HG02571 (cell line): ENCODE results near the gene RALGPS1.

Experiments
- ATAC-seq: cut with Tn5 transposase; IDR thresholded peaks from one replicate; pipeline ENCODE4 v1.9.1; 2021; ENCODE audit warnings: mild to moderate bottlenecking, moderate library complexity; ENCODE audit not compliant: unreplicated experiment

The RALGPS1 gene

GRCh38 chr9:126953041-126953809 is 38.6 kb downstream of the RALGPS1 start:
- no peak for ATAC-seq

DNA sequence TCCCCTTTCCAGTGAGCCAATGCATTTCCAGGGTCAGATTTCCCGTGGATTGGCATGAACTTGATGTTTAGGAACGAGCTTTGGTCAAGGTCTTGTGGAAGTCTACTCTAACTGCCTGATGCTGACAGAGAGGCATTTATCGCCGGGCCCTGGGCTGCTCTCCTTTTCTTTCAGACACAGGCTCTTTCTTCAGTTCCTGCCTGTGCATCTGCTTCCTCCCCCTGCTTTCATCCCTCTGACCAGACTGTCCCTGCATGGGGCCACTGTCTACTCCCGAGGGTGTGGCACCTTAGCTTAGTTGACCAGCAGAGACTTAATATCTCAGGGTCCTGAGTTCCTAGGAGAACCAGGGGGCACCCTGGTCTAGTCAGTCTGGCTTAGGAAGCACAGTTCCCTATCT is 41.2 kb downstream of the RALGPS1 start:
- no peak for ATAC-seq

- no peak for ATAC-seq
These were observed 42.5 kb downstream of the RALGPS1 start for GRCh38 chr9:126956917-126957686.

DNA sequence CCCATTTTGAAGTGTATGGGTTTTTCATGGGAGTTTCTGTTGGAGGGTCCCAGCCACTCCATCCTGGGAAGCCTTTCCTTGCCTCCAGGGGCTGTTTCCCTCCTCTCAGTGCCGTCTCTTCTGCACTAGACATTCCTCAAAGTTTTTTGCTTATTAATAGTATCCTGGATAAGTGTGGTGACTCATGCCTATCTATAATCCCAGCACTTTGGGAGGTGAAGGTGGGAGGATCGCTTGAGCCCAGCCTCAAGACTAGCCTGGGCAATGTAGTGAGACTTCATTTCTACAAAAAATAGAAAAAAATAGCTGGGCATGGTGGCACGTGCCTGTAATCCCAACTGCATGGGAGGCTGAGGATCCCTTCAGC is 43.1 kb downstream of the RALGPS1 start:
- ATAC-seq = no peak

- ATAC-seq = no peak
These were observed 44.8 kb downstream of the RALGPS1 start for GRCh38 chr9:126959336-126959735.

DNA sequence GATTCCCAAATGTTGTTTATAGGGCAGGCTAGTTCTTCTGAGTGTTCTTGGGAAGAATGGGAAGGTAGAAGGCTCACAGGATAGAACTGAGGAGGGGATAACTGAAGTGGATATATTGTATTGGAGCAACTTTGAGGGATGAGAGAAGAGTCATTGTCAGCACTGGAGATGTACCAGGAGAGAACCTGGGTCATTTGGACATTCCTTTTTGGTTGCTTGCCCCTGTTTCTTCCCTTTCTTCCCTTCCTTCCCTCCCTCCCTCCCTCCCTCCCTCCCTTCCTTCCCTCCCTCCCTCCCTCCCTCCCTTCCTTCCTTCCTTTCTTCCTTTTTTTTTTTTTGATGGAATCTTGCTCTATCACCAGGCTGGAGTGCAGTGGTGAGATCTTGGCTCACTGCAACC is 45.3 kb downstream of the RALGPS1 start:
- no peak for ATAC-seq

DNA sequence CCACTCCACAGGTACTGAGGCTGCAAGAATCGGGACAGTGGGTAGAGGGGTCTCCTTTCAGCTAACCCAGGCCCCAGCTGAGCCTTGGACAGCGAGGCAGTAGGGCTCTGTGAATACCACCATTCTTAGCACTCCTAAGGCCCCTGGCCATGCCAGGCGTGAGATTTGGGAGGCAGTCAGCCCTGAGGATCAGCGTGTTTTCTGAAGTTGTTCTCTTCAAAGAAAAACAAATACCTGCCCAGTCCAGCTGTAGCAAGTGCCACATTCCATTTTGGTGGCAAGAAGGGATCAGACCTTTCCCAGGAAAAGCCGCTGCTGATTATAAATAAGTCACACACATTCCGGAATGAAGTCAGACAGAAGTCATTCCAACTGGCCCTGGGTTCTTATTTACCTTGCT is 47.8 kb downstream of the RALGPS1 start:
- ATAC-seq = no peak

DNA sequence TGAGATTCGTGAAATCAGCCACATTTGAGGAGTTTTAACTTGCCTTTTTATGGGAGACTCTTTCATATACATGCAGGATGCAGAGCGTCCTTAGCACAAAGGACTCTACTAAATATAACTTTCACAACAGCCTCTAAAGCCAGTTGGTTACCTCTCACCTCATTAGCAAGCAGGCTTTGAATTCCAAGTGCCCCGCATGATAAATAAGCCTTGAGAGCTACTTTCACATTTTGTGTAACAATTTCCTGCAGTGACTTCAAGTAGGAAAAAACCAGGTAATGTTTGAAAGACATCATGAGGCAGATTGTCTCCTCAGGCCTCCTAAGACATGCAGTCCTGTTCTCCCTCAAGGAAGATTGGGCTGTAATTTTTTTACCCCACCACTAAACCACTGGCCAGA is 50.5 kb downstream of the RALGPS1 start:
- no peak for ATAC-seq

DNA sequence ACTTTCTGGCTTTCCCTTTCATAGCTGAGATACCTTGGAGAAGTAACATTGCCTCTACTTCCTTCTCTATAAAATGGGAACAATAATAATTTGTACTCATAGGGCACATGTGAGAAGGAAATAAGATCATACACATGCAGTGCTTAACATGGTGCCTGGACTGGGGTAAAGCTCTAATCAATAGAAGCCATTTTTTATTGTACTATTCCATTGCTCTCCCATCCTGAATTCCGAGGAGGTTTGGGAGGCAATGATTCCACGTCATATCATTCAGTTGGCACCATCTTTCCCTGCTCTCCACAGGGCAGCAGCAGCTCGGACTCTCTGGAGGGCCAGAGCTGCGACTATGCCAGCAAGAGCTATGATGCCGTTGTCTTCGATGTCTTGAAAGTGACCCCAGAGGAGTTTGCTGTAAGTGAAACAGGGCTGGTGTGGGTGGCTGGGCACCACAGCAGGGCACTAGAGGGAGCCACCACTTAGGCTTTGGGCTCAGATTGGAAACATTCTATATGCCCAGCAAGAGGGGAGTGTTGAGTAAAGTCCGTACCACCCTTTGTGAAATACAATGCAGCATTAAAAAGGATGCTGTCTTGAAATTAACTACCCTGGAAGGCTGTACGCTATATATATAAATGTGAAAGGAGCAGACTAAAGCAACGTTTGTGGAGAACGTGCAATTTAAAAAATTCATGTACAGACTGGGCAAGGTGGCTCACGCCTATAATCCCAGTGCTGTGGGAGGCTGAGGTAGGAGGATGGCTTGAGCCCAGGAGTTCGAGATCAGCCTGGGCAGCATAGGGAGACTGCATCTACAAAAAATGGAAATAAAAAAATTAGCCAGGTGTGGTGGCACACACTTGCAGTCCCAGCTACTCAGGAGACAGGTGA is 51.2 kb downstream of the RALGPS1 start:
- ATAC-seq = no peak

GRCh38 chr9:126971261-126971660 is 56.7 kb downstream of the RALGPS1 start:
- ATAC-seq = no peak

- ATAC-seq = no peak
These were observed 59.3 kb downstream of the RALGPS1 start for GRCh38 chr9:126973651-126974529.

GRCh38 chr9:126974594-126974993 is 60.0 kb downstream of the RALGPS1 start:
- no peak for ATAC-seq

DNA sequence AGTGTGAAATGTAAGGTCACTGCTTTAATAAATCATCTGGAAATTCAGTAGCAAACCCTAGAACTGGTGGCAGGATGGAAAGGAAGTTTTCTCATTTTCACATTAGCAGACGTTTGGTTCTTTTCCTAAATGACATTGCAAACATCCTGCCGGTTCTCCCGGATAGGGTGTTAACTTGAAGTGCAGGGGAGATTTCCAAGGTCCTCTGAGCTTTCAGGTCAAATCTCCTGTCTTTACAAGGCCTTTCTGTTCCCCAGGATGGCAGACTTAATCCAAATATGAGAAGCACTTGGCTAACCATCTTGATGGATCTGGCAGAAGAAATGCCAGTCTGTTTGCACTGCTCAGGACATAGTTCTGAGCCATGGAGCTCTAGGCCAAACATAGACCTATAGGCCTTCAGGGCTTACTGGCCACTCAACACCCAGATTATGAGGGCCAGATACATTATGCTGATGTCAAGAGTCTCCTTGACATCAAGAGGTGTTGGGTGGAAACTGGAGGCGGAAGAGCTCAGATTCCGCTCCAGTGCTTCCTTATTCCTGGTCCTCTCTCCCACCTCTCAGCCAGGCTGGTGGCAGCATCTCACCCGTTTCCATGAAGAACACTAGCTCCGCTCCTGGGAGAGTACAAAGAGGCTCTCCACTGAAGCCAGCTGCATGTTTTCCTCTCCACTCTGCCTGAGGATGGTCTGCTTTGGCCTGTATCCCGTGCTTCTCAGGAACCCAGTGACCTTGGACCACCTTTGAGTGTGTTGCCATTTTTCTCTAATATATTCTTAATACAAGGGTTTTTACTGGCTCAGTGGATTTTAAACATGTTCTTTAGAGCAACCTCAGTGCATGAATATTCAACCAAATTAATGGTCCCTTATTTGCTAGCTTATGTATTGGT is 61.0 kb downstream of the RALGPS1 start:
- no peak for ATAC-seq

DNA sequence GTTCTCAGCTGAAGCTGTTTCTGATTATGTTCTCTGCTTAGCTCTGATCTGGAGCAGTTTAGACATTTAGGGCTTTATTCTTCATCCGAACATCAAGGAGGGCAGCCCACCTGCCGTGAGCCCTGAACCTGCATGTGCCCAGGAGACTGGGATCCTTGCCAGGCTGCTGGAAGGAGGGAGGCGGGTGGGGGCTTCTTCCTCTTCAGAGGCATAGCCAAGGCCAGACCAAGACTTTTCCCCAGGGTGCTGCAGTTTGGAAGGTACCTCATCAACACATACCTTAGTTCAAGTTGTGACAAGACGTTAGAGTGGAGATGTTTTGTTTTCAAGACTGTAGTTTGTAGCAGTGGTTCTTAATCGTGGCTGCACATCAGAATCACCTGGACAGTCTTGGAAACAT is 64.9 kb downstream of the RALGPS1 start:
- ATAC-seq = no peak

GRCh38 chr9:126980231-126980630 is 65.6 kb downstream of the RALGPS1 start:
- no peak for ATAC-seq

DNA sequence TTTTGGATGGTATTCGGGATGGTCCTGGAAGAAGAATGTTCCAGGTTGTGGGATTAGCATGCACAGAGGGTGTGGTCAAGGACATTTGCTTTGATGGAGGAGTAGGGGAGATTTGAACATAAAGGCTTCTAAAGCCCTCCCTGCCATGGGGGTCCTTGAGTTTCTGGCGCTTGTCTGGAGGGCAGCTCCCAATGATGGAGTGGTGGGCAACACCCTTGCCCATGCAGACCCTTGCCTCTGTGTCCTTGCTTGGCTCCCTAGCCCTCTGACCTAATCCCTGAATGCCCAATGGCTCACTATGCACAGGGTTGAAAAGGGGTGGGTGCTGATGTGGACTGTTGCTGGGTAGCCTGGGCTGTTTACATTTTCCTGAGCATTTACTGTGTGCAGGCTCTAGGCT is 66.6 kb downstream of the RALGPS1 start:
- ATAC-seq = no peak

DNA sequence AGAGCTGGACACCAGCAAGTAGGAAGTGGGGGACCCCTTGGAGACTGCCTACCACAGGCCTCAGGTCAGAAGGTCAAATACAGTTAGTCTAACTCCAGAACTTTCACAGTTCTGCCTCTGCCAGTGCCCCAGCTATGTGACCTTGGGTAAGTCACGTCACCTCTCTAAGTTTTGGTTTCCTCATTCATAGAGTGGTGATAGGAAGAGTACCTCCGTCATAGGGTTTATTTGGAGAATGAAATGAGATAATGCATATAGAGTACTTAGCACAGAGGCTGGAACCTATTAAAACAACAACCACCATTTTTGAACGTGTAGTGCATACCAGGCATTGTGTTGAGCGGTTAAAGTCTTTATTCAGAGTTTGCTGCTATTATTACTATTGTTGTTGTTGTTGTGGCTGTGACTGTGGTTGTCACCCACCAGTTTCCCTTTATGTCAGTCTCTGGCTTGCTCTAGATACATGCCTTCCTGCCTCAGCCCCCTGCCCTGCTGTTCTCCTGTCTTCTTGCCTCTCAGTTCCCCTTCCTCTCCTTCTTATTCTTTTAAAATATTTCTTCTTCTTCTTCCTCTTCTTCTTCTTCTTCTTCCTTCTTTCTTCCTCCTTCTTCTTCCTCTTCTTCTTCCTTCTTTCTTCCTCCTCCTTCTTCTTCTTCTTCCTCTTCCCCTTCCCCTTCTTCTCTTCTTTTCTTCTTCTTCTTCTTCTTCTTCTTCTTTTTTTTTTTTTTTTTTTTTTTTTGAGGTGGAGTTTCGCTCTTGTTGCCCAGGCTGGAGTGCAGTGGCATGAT is 67.8 kb downstream of the RALGPS1 start:
- no peak for ATAC-seq

DNA sequence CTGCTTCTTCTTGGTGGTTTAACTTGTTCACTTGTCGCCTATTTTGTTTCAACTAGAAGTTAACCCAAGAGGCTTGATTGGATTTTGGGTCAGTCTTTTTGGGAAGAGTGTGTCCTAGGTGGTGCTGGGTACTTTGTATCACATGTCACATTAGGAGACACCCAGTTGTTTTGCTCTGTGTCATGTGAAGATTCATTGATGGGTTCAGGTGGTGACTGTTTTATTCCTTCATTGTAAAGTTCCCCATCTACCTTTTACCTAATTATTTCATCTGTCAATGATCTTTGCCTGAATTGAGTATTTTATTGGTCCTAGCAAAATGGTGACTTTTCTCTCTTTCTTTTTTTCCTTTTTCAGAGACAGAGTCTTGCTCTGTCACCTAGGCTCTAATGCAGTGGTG is 69.2 kb downstream of the RALGPS1 start:
- no peak for ATAC-seq

DNA sequence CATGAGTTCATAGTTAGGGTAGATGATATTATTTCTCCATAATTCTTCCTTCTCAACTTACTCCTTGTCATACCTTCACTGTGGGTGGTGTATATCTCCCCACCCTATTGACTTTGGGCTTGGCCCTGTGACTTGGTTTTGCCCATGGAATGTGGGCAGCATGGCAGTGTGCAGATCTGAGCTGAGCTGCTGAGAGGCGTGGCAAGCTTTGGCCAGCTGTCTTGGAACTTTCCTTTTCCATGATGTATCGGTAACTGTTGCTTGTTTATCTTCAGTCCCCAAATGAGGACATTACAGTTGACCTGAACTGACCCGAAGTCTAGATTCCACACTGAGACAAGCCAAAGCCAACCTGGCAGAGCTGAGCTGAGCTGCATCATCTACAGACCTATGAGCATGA is 70.4 kb downstream of the RALGPS1 start:
- no peak for ATAC-seq
